Transverse colon (tissue), 4 donors: ENCODE measurements around the gene ANO9. TPM values are rescaled to one million over a fixed set of nuclear protein-coding genes. Genes with fewer than 3 reads are reported as not detected.

Source experiments
- DNase-seq: peaks from one replicate; pipeline ENCODE4 v3.0.0-alpha.2; 2019
- H3K27ac ChIP-seq, 4 donors: fragments of 200-600 bp; sonication (generic); 2 replicates each; pipeline ENCODE4 v1.5.1; 2016 to 2018; ENCODE audit warnings: inconsistent platforms in 4 of 4
- H3K27me3 ChIP-seq: fragments of 200-600 bp; sonication (generic); 2 replicates; pipeline ENCODE4 v1.5.1; 2017; ENCODE audit warnings: inconsistent platforms
- H3K36me3 ChIP-seq, 4 donors: fragments of 200-600 bp; sonication (generic); 2 replicates each; pipeline ENCODE4 v1.5.1; 2017 to 2019; ENCODE audit warnings: inconsistent platforms in 4 of 4
- H3K4me1 ChIP-seq, 4 donors: fragments of 200-600 bp; sonication (generic); 2 replicates each; pipeline ENCODE4 v1.5.1; 2017 to 2020; ENCODE audit warnings: inconsistent platforms in 4 of 4
- H3K4me3 ChIP-seq, 4 donors: fragments of 200-600 bp; sonication (generic); 1 replicate in 1 of 4; 2 replicates in 3 of 4; pipeline versions ENCODE4 v1.5.1 to v1.6.1; 2017 to 2019; ENCODE audit warnings: inconsistent platforms in 4 of 4
- H3K9me3 ChIP-seq, 2 donors: fragments of 200-600 bp; sonication (generic); 2 replicates each; pipeline ENCODE4 v1.5.1; 2017 to 2019; ENCODE audit warnings: inconsistent platforms in 2 of 2
- EP300 ChIP-seq: sonication (generic); formaldehyde crosslinking; IDR thresholded peaks from one replicate; pipeline ENCODE4 v1.6.1; 2017; ENCODE audit warnings: antibody characterized with exemption, low read depth
- POLR2A ChIP-seq: fragments of 450-650 bp; IDR thresholded peaks from one replicate; pipeline ENCODE4 v1.6.1; 2016; ENCODE audit warnings: antibody characterized with exemption, mild to moderate bottlenecking, moderate library complexity
- POLR2AphosphoS5 ChIP-seq, 3 donors: sonication (generic); formaldehyde crosslinking; IDR thresholded peaks; one replicate each; pipeline ENCODE4 v1.6.1; 2016; ENCODE audit warnings: antibody characterized with exemption in 3 of 3
- WGBS, 2 donors: methylation state at CpG; one replicate each; pipeline ENCODE4 v1.1.5; 2018; ENCODE audit warnings: low coverage in 1 of 2; 5-methylcytosine and 5-hydroxymethylcytosine counted together
- in situ Hi-C, 4 donors: fragments of 200-750 bp; cut with MboI; loops; one replicate each; pipeline versions ENCODE4 v1.15.0 to v1.15.1; 2017; ENCODE audit warnings: low sequenced_read_pairs in 3 of 4, low pct_ligation_motif_present in 1 of 4, low pct_unique_long_range_greater_than_20kb in 1 of 4
- intact Hi-C: fragments of 100-400 bp; cut with DNase I; formaldehyde crosslinking; loops from one replicate; pipeline ENCODE4 v1.15.1; 2023; ENCODE audit warnings: low total_unique reads
- small RNA-seq, 4 donors: library from RNA; depleted of rRNA; stranded (forward); fragments of <200 nt; gene quantifications; one replicate each; pipeline ENCODE3, GENCODE V24; 2016
- total RNA-seq, 4 donors: library from RNA; depleted of rRNA; stranded (reverse); fragments of >200 nt; gene quantifications; one replicate each; pipeline ENCODE4 v1.1.0, GENCODE V29; 2016
- TF ChIP-seq, protein P1 (sequence below), 5 experiments: fragments of 200-600 bp in 3 of 5; fragments of 450-650 bp in 2 of 5; sonication (generic) in 3 of 5; IDR thresholded peaks; 1 replicate in 2 of 5; 2 replicates in 3 of 5; pipeline ENCODE4 v1.5.1; 2016 to 2017; ENCODE audit warnings: antibody characterized with exemption in 5 of 5, inconsistent platforms in 3 of 5, mild to moderate bottlenecking in 2 of 5, moderate library complexity in 1 of 5

Gene ANO9
- total RNA-seq, 4 donors from 2014 or later = 117 to 490 (median 296) TPM

DNA sequence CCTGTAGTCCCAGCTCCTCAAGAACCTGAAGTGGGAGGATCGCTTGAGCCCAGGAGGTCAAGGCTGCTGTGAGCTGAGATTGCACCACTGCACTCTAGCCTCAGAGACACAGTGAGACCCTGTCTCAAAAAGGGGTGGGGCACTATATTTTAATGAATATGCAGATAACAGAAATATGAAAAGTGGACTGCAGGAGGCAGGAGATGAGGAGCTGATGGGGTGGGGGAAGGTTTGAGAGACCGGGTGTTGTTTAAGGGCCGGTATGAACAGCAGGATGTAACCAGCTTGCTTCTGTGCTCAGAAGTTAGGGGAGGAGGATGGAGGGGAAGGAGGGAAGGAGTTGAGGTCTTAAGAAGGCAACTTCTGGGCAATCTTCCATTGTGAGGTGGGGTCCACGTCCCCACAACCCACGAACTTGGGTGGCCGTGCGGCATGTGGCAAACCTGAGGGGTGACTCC, 73.8 kb downstream of the ANO9 start:
- TF ChIP-seq EP300 (no peak), POLR2AphosphoS5 (IDR thresholded peaks at IDR 0.05) (no peak), POLR2A (no peak)
- TF ChIP-seq, protein P1, sequence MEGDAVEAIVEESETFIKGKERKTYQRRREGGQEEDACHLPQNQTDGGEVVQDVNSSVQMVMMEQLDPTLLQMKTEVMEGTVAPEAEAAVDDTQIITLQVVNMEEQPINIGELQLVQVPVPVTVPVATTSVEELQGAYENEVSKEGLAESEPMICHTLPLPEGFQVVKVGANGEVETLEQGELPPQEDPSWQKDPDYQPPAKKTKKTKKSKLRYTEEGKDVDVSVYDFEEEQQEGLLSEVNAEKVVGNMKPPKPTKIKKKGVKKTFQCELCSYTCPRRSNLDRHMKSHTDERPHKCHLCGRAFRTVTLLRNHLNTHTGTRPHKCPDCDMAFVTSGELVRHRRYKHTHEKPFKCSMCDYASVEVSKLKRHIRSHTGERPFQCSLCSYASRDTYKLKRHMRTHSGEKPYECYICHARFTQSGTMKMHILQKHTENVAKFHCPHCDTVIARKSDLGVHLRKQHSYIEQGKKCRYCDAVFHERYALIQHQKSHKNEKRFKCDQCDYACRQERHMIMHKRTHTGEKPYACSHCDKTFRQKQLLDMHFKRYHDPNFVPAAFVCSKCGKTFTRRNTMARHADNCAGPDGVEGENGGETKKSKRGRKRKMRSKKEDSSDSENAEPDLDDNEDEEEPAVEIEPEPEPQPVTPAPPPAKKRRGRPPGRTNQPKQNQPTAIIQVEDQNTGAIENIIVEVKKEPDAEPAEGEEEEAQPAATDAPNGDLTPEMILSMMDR (IDR thresholded peaks at IDR 0.05) = no peak
- no peaks in the 10 kb centered on the region for H3K36me3 ChIP-seq
- intact Hi-C loops (no loop called here), in situ Hi-C loops (loop anchor here in 2 of 4 donors (5.0 to 10.0 kb wide), 2 partner anchors 61 to 113 kb away; partner anchors contain the start of gene IFITM2 (in 1 of the 2))
- no peaks in the 10 kb centered on the region for H3K9me3 ChIP-seq
- peaks cover 0 to 10% (median 8%) of the 10 kb centered on the region in 4 donors for H3K4me1 ChIP-seq
- peaks cover 50% of the 10 kb centered on the region for H3K27me3 ChIP-seq
- 19 to 32% methylated on average over 5 to 7 of the region's 7 CpGs for WGBS, 2 donors
- H3K4me3 ChIP-seq = no peak overlapping the region
- DNase-seq = no peak
- no peak overlapping the region for H3K27ac ChIP-seq

Small RNA genes within 50 kb of the gene (small RNA-seq; reads per million reads assigned to genes)
- gene RN7SL838P = 0 reads per million in 4 donors

Other genes starting within 250 kb of the ANO9 start
- gene SCGB1C1, start 248.9 kb downstream of the ANO9 start, total RNA-seq = not detected
- gene BET1L, start 234.6 kb downstream of the ANO9 start, total RNA-seq = 100 to 1,000 TPM in 1 of 4 donors, 10 to 100 TPM in 3; 31.8 to 111 (median 36.6) TPM
- gene RIC8A, start 234.3 kb downstream of the ANO9 start, total RNA-seq = 100 to 1,000 TPM in 2 of 4 donors, 10 to 100 TPM in 2; 59.2 to 145 (median 93.8) TPM
- gene SIRT3, start 205.7 kb downstream of the ANO9 start, total RNA-seq = 10 to 100 TPM in 3 of 4 donors, 1 to 10 TPM in 1; 7.2 to 27.9 (median 20.6) TPM
- 10 to 100 TPM; 23.2 to 96.5 (median 52.2) TPM for gene PSMD13, start 205.0 kb downstream of the ANO9 start, total RNA-seq
- 1 to 10 TPM in 2 of 4 donors, not detected in 2; 1.8 to 2.1 TPM for gene NLRP6, start 163.6 kb downstream of the ANO9 start, total RNA-seq
- 100 to 1,000 TPM in 1 of 4 donors, 10 to 100 TPM in 3; 15.4 to 117 (median 30.8) TPM for gene PGGHG, start 152.9 kb downstream of the ANO9 start, total RNA-seq
- not detected for gene IFITM5, start 142.5 kb downstream of the ANO9 start, total RNA-seq
- gene IFITM2, start 134.2 kb downstream of the ANO9 start, total RNA-seq = 10 to 100 TPM; 19.1 to 78.6 (median 49.8) TPM
- 100 to 1,000 TPM in 1 of 4 donors, 10 to 100 TPM in 3; 19.9 to 109 (median 60.5) TPM for gene IFITM1, start 128.0 kb downstream of the ANO9 start, total RNA-seq
- 100 to 1,000 TPM in 3 of 4 donors, 10 to 100 TPM in 1; 88.2 to 139 (median 123) TPM for gene IFITM3, start 121.2 kb downstream of the ANO9 start, total RNA-seq
- 1 to 10 TPM in 2 of 4 donors, under 1 TPM in 1, not detected in 1; 0.82 to 3.0 (median 1.3) TPM for gene B4GALNT4, start 72.5 kb downstream of the ANO9 start, total RNA-seq
- 100 to 1,000 TPM; 159 to 359 (median 200) TPM for gene PKP3, start 47.8 kb downstream of the ANO9 start, total RNA-seq
- 100 to 1,000 TPM; 107 to 344 (median 148) TPM for gene SIGIRR, start 27.0 kb downstream of the ANO9 start, total RNA-seq
- gene PTDSS2, start 8.3 kb upstream of the ANO9 start, total RNA-seq = 100 to 1,000 TPM in 2 of 4 donors, 10 to 100 TPM in 2; 28.5 to 264 (median 76.0) TPM
- gene RNH1, start 65.2 kb upstream of the ANO9 start, total RNA-seq = 100 to 1,000 TPM; 151 to 309 (median 198) TPM
- gene HRAS, start 93.6 kb upstream of the ANO9 start, total RNA-seq = 10 to 100 TPM; 31.0 to 57.1 (median 33.9) TPM
- gene LRRC56, start 95.5 kb upstream of the ANO9 start, total RNA-seq = 1 to 10 TPM; 2.3 to 8.4 (median 3.1) TPM
- 10 to 100 TPM; 14.8 to 89.0 (median 16.6) TPM for gene LMNTD2, start 118.7 kb upstream of the ANO9 start, total RNA-seq
- 100 to 1,000 TPM; 131 to 247 (median 213) TPM for gene RASSF7, start 119.0 kb upstream of the ANO9 start, total RNA-seq
- gene PHRF1, start 134.5 kb upstream of the ANO9 start, total RNA-seq = 10 to 100 TPM; 28.4 to 60.6 (median 43.2) TPM
- 100 to 1,000 TPM in 1 of 4 donors, 10 to 100 TPM in 3; 40.4 to 122 (median 49.9) TPM for gene IRF7, start 173.9 kb upstream of the ANO9 start, total RNA-seq
- gene CDHR5, start 182.9 kb upstream of the ANO9 start, total RNA-seq = 1,000 to 10,000 TPM in 1 of 4 donors, 100 to 1,000 TPM in 3; 256 to 1,063 (median 597) TPM
- not detected for gene SCT, start 185.2 kb upstream of the ANO9 start, total RNA-seq
- gene DRD4, start 195.3 kb upstream of the ANO9 start, total RNA-seq = not detected